Stimulated activated CD4-positive, alpha-beta T cell treated with anti-CD3 and anti-CD28 coated beads, Interleukin-15, amount 100 ng/mL, for 1 hour (primary cell): ENCODE data around the gene HGS.

Experiments used
- DNase-seq, 2 donors: peaks; one replicate each; pipeline ENCODE4 v3.0.0-alpha.2; 2020; ENCODE audit warnings: low read depth in 1 of 2, low spot score in 1 of 2

HGS gene

GRCh38 chr17:81740395-81740961 lies 56.7 kb downstream of the HGS start:
- no peak for DNase-seq

- no peak for DNase-seq
These were observed 57.3 kb downstream of the HGS start for GRCh38 chr17:81741049-81741593.

GRCh38 chr17:81741594-81742452 lies 58.0 kb downstream of the HGS start:
- no peak for DNase-seq
